SK-N-SH (cell line): Measurements from ENCODE around the gene MNDA. TPM values are rescaled to one million over a fixed set of nuclear protein-coding genes. Genes with fewer than 3 reads are reported as not detected.
"Not testable (repeated sequence)": the region's sequence is repeated elsewhere in the genome, so short reads cannot be mapped to it uniquely, and the experiment has no call there.

ENCODE experiments used
- CTCF ChIA-PET: fragments of 300-600, 350-600 bp; formaldehyde crosslinking; extraction: SDS; loops from one replicate; lab custom pipeline; 2021; lab: Yijun Ruan, JAX
- POLR2A ChIA-PET: fragments of 350-600 bp; sonication (Branson Sonifier 250); formaldehyde crosslinking; extraction: SDS; loops from one replicate; lab custom pipeline; 2020; ENCODE audit warnings: antibody characterized with exemption, inconsistent platforms; lab: Yijun Ruan, JAX
- DNase-seq: peaks from one replicate; pipeline ENCODE4 v3.0.0; 2012
- H2AFZ ChIP-seq: fragments of 200-600 bp; sonication (generic); 2 replicates; pipeline ENCODE4 v1.8.1; 2016; ENCODE audit warnings: antibody characterized with exemption, mild to moderate bottlenecking, low read depth
- H3F3A ChIP-seq: fragments of 200-600 bp; sonication (generic); replicated peaks from 2 replicates; pipeline ENCODE3; 2016; ENCODE audit warnings: antibody characterized with exemption, mild to moderate bottlenecking; ENCODE audit not compliant: insufficient read depth
- H3K27ac ChIP-seq, 2 experiments: fragments of 200-500 bp in 1 of 2; fragments of 200-600 bp in 1 of 2; sonication (Bioruptor generic) in 1 of 2; sonication (generic), shearing (Covaris generic) in 1 of 2; 2 replicates each; pipeline versions ENCODE4 v1.5.1 to v1.6.1; 2014 to 2016; ENCODE audit warnings: low read depth in 2 of 2, inconsistent platforms in 1 of 2, low read length in 1 of 2, mild to moderate bottlenecking in 1 of 2, mixed read lengths in 1 of 2
- H3K27me3 ChIP-seq: fragments of 200-600 bp; sonication (generic), shearing (Covaris generic); 2 replicates; pipeline ENCODE4 v1.6.1; 2016; ENCODE audit warnings: mixed run types; ENCODE audit not compliant: insufficient read depth
- H3K36me3 ChIP-seq, 2 experiments: fragments of 200-500 bp in 1 of 2; fragments of 200-600 bp in 1 of 2; sonication (Bioruptor generic) in 1 of 2; sonication (generic) in 1 of 2; replicated peaks in 1 of 2; 2 replicates each; pipeline versions ENCODE3 to v1.5.1; 2014 to 2016; ENCODE audit warnings: low read length in 1 of 2, mild to moderate bottlenecking in 1 of 2; ENCODE audit not compliant: insufficient read depth in 2 of 2, control insufficient read depth in 1 of 2
- H3K4me1 ChIP-seq, 2 experiments: fragments of 200-500 bp in 1 of 2; fragments of 200-600 bp in 1 of 2; sonication (Bioruptor generic) in 1 of 2; sonication (generic), shearing (Covaris generic) in 1 of 2; 2 replicates each; pipeline versions ENCODE4 v1.5.1 to v1.6.1; 2014 to 2016; ENCODE audit warnings: low read depth in 1 of 2, low read length in 1 of 2, mixed run types in 1 of 2; ENCODE audit not compliant: insufficient read depth in 2 of 2, control insufficient read depth in 1 of 2
- H3K4me2 ChIP-seq: fragments of 200-600 bp; sonication (generic), shearing (Covaris generic); 2 replicates; pipeline ENCODE4 v1.6.1; 2017; ENCODE audit warnings: mixed run types
- H3K4me3 ChIP-seq, 2 experiments: fragments of 200-500 bp in 1 of 2; fragments of 200-600 bp in 1 of 2; sonication (Bioruptor generic) in 1 of 2; sonication (generic), shearing (Covaris generic) in 1 of 2; 2 replicates each; pipeline versions ENCODE4 v1.5.1 to v1.8.1; 2014 to 2016; ENCODE audit warnings: low read depth in 2 of 2, inconsistent platforms in 1 of 2, low read length in 1 of 2, mild to moderate bottlenecking in 1 of 2, mixed read lengths in 1 of 2, moderate library complexity in 1 of 2
- H3K79me2 ChIP-seq: fragments of 200-600 bp; sonication (generic); 2 replicates; pipeline ENCODE4 v1.8.1; 2017; ENCODE audit warnings: mild to moderate bottlenecking; ENCODE audit not compliant: insufficient read depth
- H3K9ac ChIP-seq: fragments of 200-600 bp; sonication (generic); 2 replicates; pipeline ENCODE4 v1.6.1; 2017; ENCODE audit warnings: mixed run types
- H3K9me2 ChIP-seq: fragments of 200-600 bp; sonication (generic); 2 replicates; pipeline ENCODE4 v1.6.1; 2017; ENCODE audit warnings: mixed run types
- H3K9me3 ChIP-seq: fragments of 200-600 bp; sonication (generic); 2 replicates; pipeline ENCODE4 v1.6.1; 2017; ENCODE audit warnings: mixed run types, mild to moderate bottlenecking, moderate library complexity
- H4K20me1 ChIP-seq: fragments of 200-600 bp; sonication (generic); 2 replicates; pipeline ENCODE4 v1.6.1; 2017; ENCODE audit warnings: mild to moderate bottlenecking, mixed run types; ENCODE audit not compliant: insufficient read depth
- ELF1 ChIP-seq: IDR thresholded peaks from 2 replicates; pipeline ENCODE4 v1.4.0; 2012
- EZH2phosphoT487 ChIP-seq: fragments of 200-600 bp; sonication (generic); IDR thresholded peaks from 2 replicates; pipeline ENCODE4 v1.6.1; 2017; ENCODE audit warnings: low read depth, mixed run types, mild to moderate bottlenecking, antibody characterized with exemption, moderate library complexity, borderline replicate concordance
- GABPA ChIP-seq: IDR thresholded peaks from 2 replicates; pipeline ENCODE4 v1.4.0; 2012; ENCODE audit warnings: low read depth, mild to moderate bottlenecking
- IRF3 ChIP-seq: fragments of 150-350 bp; IDR thresholded peaks from 2 replicates; pipeline ENCODE4 v1.6.1; 2016; ENCODE audit warnings: mild to moderate bottlenecking, low read depth, low read length
- MAX ChIP-seq: IDR thresholded peaks from 2 replicates; pipeline ENCODE4 v1.4.0; 2012; ENCODE audit warnings: low read depth
- MXI1 ChIP-seq: IDR thresholded peaks from 2 replicates; pipeline ENCODE4 v1.6.1; 2012; ENCODE audit warnings: mild to moderate bottlenecking, low read depth, low read length, improper control_type of control experiment
- NRF1 ChIP-seq: IDR thresholded peaks from 2 replicates; pipeline ENCODE4 v1.6.1; 2012; ENCODE audit warnings: low read depth, mild to moderate bottlenecking, low read length
- PBX3 ChIP-seq: IDR thresholded peaks from 2 replicates; pipeline ENCODE4; 2012
- POLR2AphosphoS5 ChIP-seq: IDR thresholded peaks from 2 replicates; pipeline ENCODE4 v1.6.1; 2012; ENCODE audit warnings: low read depth, low read length
- RCOR1 ChIP-seq: fragments of 150-350 bp; IDR thresholded peaks from 2 replicates; pipeline ENCODE4 v1.6.1; 2017; ENCODE audit warnings: antibody characterized with exemption, low read length
- REST ChIP-seq: IDR thresholded peaks from 2 replicates; pipeline ENCODE4 v1.6.1; 2012; ENCODE audit warnings: mild to moderate bottlenecking, low read depth, low read length, moderate library complexity
- RXRA ChIP-seq: IDR thresholded peaks from 2 replicates; pipeline ENCODE4 v1.4.0; 2012; ENCODE audit warnings: low read depth, mild to moderate bottlenecking, borderline replicate concordance
- SIN3A ChIP-seq: IDR thresholded peaks from 2 replicates; pipeline ENCODE4 v1.6.1; 2012; ENCODE audit warnings: low read depth, mild to moderate bottlenecking, low read length, moderate library complexity, borderline replicate concordance
- SMC3 ChIP-seq: IDR thresholded peaks from 2 replicates; pipeline ENCODE4 v1.6.1; 2012; ENCODE audit warnings: low read depth, low read length, improper control_type of control experiment
- TEAD4 ChIP-seq: IDR thresholded peaks from 2 replicates; pipeline ENCODE4 v1.4.0; 2012; ENCODE audit warnings: mild to moderate bottlenecking, borderline replicate concordance; ENCODE audit not compliant: insufficient read depth
- USF1 ChIP-seq: IDR thresholded peaks from 2 replicates; pipeline ENCODE4 v1.4.0; 2012; ENCODE audit warnings: low read depth, borderline replicate concordance
- USF2 ChIP-seq: fragments of 150-350 bp; IDR thresholded peaks from 2 replicates; pipeline ENCODE4 v1.6.1; 2017; ENCODE audit warnings: antibody characterized with exemption, low read length, low read depth, borderline replicate concordance
- YY1 ChIP-seq: IDR thresholded peaks from 2 replicates; pipeline ENCODE4 v1.4.0; 2012; ENCODE audit warnings: low read depth, mild to moderate bottlenecking
- WGBS: methylation state at CpG from one replicate; pipeline ENCODE4 v1.1.6; 2017; ENCODE audit warnings: low lambda C conversion rate; 5-methylcytosine and 5-hydroxymethylcytosine counted together
- polyA plus RNA-seq, 3 experiments: library from polyadenylated mRNA; depleted of rRNA; stranded (reverse); fragments of >200 nt; gene quantifications; 2 replicates each; pipeline ENCODE4 v1.2.3, GENCODE V29; 2012

Gene MNDA
- polyA plus RNA-seq, 1 of the 3 experiments (the other 2 are of a cell fraction): not detected

GRCh38 chr1:158864595-158864994 is 33.4 kb downstream of the MNDA start:
- TF ChIP-seq USF1 (no peak), PBX3 (no peak), MXI1 (no peak), USF2 (no peak), SIN3A (no peak), POLR2AphosphoS5 (no peak), REST (no peak), GABPA (no peak), EZH2phosphoT487 (no peak), MAX (no peak), SMC3 (no peak), YY1 (no peak), TEAD4 (no peak), RXRA (no peak), IRF3 (no peak), ELF1 (no peak), NRF1 (no peak), RCOR1 (no peak)
- ChIA-PET CTCF (no interaction called here), POLR2A (no interaction called here)
- Histone ChIP-seq H3K27me3 (no peaks in the 10 kb centered on the region; the same call in 1 of the 2 replicates), H4K20me1 (no peaks in the 10 kb centered on the region), H2AFZ (no peak overlapping the region), H3K9me2 (no peaks in the 10 kb centered on the region), H3K4me2 (no peak overlapping the region), H3K79me2 (no peaks in the 10 kb centered on the region), H3K9ac (no peak overlapping the region), H3K36me3 (no peaks in the 10 kb centered on the region), H3F3A (no peaks in the 10 kb centered on the region), H3K27ac (no peak overlapping the region), H3K4me3 (no peak overlapping the region), H3K9me3 (no peaks in the 10 kb centered on the region), H3K4me1 (no peaks in the 10 kb centered on the region)
- WGBS: 8% methylated on average over 6 of the region's 6 CpGs
- DNase-seq: no peak

- H3K9me2 ChIP-seq, H3K9me3 ChIP-seq, H3F3A ChIP-seq, H3K9ac ChIP-seq, H3K36me3 ChIP-seq, H3K4me3 ChIP-seq, H3K4me2 ChIP-seq, H2AFZ ChIP-seq, H3K4me1 ChIP-seq, H3K27ac ChIP-seq, H4K20me1 ChIP-seq, POLR2A ChIA-PET, CTCF ChIA-PET, DNase-seq, H3K27me3 ChIP-seq, H3K79me2 ChIP-seq: not testable (repeated sequence)
- 9% methylated on average over 5 of the region's 5 CpGs for WGBS
Observed at GRCh38 chr1:158870438-158870837, 39.3 kb downstream of the MNDA start.
